ENCODE results near the gene SMOC2.

Gene SMOC2

GRCh38 chr6:168504366-168504765 is 63.4 kb downstream of the SMOC2 start:
- no peaks in the 10 kb centered on the region for H3K36me3 ChIP-seq
- no peaks in the 10 kb centered on the region for H3K9me3 ChIP-seq
- H3K4me3 ChIP-seq (ENCODE audit: low read depth, low read length): no peak overlapping the region
- TF ChIP-seq CTCF (IDR thresholded peaks at IDR 0.05; ENCODE audit: low read depth, low read length): no peak
- no peak for DNase-seq
- H3K4me1 ChIP-seq: no peaks in the 10 kb centered on the region
- no peaks in the 10 kb centered on the region; the same call in 1 of the 2 replicates for H3K27me3 ChIP-seq

GRCh38 chr6:168506460-168506859 is 65.5 kb downstream of the SMOC2 start:
- TF ChIP-seq CTCF (IDR thresholded peaks at IDR 0.05; ENCODE audit: low read depth, low read length): no peak
- Histone ChIP-seq H3K4me1 (no peaks in the 10 kb centered on the region), H3K4me3 (ENCODE audit: low read depth, low read length) (no peak overlapping the region), H3K36me3 (no peaks in the 10 kb centered on the region), H3K27me3 (no peaks in the 10 kb centered on the region; the same call in 1 of the 2 replicates), H3K9me3 (no peaks in the 10 kb centered on the region)
- DNase-seq: no peak

- no peak overlapping the region for H3K4me3 ChIP-seq (ENCODE audit: low read depth, low read length)
- H3K27me3 ChIP-seq: no peaks in the 10 kb centered on the region; the same call in 1 of the 2 replicates
- H3K4me1 ChIP-seq: no peaks in the 10 kb centered on the region
- no peak for TF ChIP-seq CTCF (IDR thresholded peaks at IDR 0.05; ENCODE audit: low read depth, low read length)
- no peak for DNase-seq
- H3K9me3 ChIP-seq: no peaks in the 10 kb centered on the region
- H3K36me3 ChIP-seq: no peaks in the 10 kb centered on the region
Measured at GRCh38 chr6:168507297-168507696, 66.3 kb downstream of the SMOC2 start.

DNA sequence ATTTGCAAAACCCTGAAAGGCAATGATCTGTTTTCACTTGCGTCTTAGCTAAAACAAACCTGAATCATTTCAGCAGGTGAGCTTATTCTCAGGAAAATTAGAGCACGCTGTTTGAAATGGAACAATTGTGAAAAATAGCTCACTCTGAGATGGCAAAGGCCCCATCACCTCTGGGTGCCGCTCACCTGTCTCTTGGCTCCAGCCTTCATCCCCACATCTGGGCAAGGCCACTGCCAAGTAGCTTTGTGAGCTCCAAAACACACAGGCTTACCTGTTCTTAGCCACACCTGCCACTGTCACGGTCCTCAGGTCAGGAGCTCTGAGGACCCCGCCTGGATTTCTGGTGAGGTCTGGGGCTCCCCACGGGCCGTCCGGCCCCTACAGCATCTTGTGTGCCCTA is 66.7 kb downstream of the SMOC2 start:
- DNase-seq: no peak
- Histone ChIP-seq H3K4me3 (ENCODE audit: low read depth, low read length) (no peak overlapping the region), H3K27me3 (no peaks in the 10 kb centered on the region; the same call in 1 of the 2 replicates), H3K9me3 (no peaks in the 10 kb centered on the region), H3K36me3 (no peaks in the 10 kb centered on the region), H3K4me1 (no peaks in the 10 kb centered on the region)
- no peak for TF ChIP-seq CTCF (IDR thresholded peaks at IDR 0.05; ENCODE audit: low read depth, low read length)

DNA sequence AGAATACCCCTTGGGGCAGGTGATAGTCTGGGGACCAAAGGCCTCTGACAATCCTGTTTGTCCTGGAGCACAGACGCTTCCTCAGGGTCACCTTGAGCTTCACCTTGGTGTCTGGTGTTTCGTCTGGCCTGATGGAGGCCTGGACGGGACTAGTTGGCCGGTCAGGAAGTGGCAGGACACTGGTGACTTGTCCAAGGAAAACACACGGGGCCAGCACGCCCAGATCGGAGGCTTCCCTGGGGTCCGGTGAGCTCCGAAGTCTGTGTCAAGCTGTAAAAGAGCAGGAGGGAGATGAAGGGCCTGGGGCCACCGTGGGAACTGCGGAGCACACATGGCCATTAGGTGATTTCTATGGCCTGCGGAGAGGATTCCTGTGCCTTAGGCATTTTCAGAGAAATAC is 67.9 kb downstream of the SMOC2 start:
- Histone ChIP-seq H3K36me3 (no peaks in the 10 kb centered on the region), H3K9me3 (no peaks in the 10 kb centered on the region), H3K4me3 (ENCODE audit: low read depth, low read length) (no peak overlapping the region), H3K27me3 (no peaks in the 10 kb centered on the region; the same call in 1 of the 2 replicates), H3K4me1 (no peaks in the 10 kb centered on the region)
- DNase-seq: no peak
- no peak for TF ChIP-seq CTCF (IDR thresholded peaks at IDR 0.05; ENCODE audit: low read depth, low read length)

DNA sequence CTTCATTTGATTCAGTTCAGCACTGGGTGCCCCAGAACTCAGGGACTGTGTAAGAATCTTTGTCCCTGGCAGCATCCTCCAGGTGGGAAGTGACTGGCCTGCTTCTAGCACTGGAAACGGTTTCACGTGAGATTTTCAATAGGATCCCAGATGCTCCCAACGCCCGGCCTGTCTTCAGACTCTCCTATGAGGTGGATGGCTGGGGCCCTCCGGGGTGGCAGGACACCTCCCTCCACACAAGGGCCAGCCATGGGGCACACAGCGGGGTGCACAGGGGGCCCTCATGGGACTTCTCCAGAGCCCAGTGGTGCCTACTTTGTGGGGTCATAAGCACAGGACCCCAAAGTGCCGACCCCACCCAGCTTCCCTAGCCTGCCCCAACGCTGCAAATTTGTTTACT is 72.8 kb downstream of the SMOC2 start:
- Histone ChIP-seq H3K4me3 (ENCODE audit: low read depth, low read length) (no peak overlapping the region), H3K9me3 (no peaks in the 10 kb centered on the region), H3K36me3 (no peaks in the 10 kb centered on the region), H3K27me3 (no peaks in the 10 kb centered on the region; the same call in 1 of the 2 replicates), H3K4me1 (no peaks in the 10 kb centered on the region)
- no peak for TF ChIP-seq CTCF (IDR thresholded peaks at IDR 0.05; ENCODE audit: low read depth, low read length)
- DNase-seq: no peak

Measured in BE2C (cell line).